HG03571 (cell line): ENCODE data around the gene SULT2B1.
A peak's percentile ranks its signal among the peaks of the same experiment; 100 is the strongest.

ENCODE experiments used
- ATAC-seq: cut with Tn5 transposase; IDR thresholded peaks from one replicate; pipeline ENCODE4 v1.9.1; 2021; ENCODE audit not compliant: unreplicated experiment

SULT2B1 gene

GRCh38 chr19:48598996-48599700 is 47.2 kb downstream of the SULT2B1 start:
- ATAC-seq: no peak

GRCh38 chr19:48600679-48601417 is 48.9 kb downstream of the SULT2B1 start:
- ATAC-seq: no peak

DNA sequence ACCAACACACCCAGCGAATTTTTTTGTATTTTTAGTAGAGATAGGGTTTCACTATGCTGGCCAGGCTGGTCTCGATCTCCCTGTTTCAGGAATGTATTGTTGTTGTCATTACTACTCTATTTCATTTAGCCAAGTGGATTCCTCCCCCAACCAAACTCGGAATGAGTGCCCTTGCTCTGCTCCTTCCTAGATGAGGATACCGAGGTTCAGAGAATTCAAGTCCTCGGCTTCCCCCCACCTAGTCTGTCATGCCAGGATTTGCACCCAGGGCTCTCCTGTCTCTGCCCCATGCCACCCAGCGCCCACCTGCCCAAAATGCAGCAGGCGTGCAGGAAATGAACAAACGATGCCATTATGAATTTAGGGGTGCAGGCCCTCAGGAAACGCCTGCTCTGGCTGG is 51.0 kb downstream of the SULT2B1 start:
- no peak for ATAC-seq

DNA sequence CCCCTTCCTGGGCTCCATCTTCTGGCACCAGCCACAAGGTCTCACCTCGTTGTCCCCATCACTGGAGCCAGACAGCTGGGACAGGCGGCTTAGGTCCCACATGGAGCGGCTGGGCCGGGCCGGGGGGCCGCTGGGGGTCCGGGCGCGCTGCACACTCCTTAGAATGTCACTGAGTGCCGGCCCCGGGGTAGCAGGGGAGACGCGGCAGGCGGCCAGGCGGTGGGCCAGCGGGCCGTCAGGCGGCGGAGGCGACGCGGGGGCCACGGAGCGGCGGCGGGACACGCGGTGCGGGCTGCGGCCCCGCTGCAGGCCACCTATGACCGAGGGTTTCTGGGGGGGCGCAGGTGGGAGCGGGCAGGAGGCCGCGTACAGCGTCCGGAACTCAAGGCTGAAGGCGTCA is 51.5 kb downstream of the SULT2B1 start:
- no peak for ATAC-seq

DNA sequence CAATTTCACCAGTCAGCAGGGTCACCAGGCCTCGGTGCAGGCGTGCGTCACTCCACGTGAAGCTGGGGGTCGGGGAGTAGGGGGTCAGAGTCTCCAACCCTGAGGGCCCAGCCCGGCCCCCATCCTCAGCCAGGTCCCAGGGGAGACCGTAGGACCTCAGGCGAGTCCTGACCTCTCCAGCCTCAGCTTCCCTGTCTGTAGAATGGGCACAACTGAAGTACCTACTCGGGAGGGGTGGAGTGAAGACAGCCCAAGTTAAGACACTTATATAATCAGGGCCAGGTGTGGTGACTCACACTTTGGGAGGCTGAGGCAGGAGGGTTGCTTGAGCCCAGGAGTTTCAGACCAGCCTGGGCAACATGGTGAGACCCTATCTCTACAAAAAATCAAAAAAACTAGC is 51.9 kb downstream of the SULT2B1 start:
- no peak for ATAC-seq

DNA sequence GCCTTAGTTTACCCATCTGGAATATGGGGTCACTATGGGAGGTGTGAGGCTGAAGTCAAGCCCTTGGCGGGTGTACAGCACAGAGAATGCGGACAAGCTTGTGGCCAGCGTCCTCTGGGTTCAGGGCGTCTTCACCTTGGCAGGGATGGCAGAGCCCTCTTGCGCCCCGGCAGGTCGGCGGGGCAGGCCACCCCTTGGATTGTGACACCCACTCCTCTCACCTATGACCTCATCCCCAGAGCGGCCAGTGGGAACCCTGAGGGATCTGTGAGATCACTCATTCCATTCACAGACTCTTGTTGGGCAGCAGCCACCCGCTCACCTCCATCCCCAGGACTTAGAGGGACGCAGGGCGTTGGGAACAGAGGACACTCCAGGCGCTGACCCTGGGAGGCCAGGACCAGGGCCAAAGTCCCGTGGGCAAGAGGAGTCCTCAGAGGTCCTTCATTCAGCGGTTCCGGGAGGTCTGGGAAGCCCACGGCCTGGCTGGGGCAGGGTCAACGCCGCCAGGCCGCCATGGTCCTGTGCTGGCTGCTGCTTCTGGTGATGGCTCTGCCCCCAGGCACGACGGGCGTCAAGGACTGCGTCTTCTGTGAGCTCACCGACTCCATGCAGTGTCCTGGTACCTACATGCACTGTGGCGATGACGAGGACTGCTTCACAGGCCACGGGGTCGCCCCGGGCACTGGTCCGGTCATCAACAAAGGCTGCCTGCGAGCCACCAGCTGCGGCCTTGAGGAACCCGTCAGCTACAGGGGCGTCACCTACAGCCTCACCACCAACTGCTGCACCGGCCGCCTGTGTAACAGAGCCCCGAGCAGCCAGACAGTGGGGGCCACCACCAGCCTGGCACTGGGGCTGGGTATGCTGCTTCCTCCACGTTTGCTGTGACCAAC is 54.7 kb downstream of the SULT2B1 start, which contains the start of gene SPACA4:
Gene SPACA4 (plus strand): TSS at position 280 of the 896 bp plus-strand sequence. CDS start 237 bp downstream, at position 517.
- no peak for ATAC-seq

GRCh38 chr19:48607359-48607755 is 55.4 kb downstream of the SULT2B1 start:
- no peak for ATAC-seq

DNA sequence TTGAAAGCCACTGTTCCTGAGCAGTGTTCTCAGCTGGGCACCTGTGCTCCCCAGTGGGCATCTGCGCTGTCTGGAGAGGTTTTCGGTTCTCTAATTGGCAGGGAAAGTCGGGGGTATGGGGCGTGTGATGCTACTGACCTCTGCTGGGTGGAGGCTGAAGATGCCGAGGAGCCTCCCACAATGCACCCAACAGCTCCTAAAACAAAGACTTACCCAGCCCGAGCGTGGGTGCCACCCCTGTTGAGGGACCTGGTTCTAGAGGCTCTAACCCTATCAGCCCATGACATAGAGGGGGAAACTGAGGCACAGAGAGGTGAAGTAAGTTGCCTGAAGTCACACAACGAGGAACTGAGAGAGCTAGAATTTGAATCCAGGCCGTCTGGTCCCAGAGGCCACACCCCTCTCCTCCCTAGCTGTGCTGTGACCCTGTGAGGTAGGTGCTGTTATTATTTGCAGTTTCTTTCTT is 56.9 kb downstream of the SULT2B1 start:
- ATAC-seq: peak; percentile 47

DNA sequence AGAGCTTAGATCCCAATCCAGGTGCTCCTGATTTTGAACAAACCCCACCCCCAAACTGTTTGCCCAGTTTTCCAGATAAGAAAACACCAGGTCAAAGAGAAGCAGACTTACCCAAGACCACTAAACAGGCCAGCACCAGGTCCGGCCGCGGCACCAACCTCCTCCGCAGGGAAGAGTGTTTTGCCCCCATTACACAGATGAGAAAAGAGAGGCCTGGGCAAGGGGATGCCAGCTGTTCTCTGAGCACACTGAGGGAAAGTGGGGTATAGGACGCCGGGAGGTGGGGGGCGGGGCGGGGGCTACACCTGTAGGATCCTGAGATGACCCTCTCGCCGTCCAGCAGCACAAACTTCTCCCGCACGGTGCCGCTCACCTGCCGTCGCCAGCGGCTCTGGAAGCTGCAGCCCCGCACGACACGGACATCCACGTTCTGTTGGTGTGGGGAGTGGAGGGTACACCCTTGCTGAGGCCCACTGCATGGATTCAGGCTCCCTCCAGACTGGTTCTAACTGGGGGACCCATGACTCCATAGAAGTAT is 57.7 kb downstream of the SULT2B1 start:
- no peak for ATAC-seq

DNA sequence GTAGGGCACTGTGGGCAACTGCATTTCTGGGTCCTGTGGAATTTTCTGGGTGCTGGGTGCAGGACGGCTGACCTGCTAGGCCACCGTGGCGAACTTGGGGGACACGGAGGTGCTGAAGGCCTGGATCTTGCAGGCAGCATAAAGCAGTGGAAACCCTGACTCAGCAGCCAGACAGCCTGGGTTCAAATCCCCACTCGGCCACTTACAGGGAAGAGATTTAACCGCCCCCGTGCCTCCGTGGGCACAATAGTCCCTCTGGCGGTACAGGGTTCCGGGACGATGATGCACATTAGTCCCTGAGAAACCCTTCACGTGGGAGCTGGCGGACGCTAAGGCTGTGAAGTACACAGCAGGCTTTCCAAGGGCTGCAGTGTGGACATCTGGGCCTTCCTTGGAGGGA is 59.9 kb downstream of the SULT2B1 start:
- no peak for ATAC-seq

GRCh38 chr19:48613024-48613851 is 61.3 kb downstream of the SULT2B1 start:
- ATAC-seq: no peak

DNA sequence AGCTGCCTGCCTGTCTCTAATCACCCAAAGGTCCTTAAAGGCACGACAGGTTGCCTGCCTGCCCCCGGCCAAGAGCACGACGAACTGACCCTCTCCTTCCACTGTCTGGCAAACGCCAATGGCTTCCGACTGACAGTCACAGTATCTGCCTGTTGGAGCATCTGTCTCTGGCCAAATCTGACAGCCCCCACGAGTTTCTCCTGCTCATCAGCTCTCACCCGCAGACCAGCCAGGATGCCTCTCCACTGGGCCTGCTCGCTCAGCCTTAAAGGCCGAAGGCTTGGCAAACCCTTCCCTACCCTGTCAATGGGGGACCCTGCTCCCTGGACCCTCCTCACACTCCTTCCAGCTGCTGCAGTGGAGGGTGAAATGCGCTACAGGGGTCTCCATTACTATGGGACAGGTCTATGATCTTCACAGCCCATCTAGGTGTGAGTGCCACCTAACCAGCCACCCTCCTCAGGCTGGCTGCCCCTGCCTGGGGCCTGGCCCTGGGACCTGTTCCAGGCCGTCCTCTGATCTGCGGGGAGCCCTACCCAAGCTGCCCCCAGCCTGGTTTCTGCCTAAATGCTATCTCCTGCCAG is 62.0 kb downstream of the SULT2B1 start:
- ATAC-seq: no peak

DNA sequence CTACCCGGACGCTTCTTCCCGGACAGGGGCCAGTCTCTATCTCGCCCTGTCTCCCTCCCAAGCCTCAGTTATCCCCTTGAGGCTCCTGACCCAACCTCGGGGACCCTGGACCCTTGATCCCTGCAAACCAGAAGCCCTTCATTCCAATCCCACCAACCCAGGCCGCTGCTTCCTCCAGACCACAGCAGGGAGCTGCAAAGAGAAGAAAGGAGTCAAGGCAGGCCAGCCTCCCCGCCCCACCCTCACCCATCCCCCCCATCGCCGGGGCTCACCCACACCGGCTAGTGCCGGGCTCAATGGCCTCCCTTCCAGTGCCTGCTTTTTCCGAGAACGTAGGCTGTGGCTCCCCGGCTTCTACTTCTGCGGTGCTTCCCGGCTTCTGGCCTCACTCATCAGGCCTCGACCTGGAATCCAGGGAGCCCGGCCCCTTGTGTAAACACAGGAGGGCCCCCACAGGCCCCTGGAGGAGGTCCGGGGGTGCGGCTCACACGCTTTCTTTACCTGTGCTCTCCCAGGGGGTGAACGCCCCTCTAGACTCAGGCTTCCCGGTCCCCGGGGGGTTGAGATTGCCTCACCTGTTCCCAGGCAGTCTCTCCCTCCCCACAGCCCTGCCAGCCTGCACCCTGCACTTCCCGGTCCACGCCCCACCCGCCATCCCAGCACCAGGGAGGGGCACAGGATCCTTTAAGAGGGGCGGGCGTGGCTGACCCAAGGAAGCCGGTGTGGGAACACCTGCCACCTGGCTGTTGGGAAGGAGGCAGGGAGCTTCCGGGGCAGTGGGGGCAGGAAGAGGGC is 62.7 kb downstream of the SULT2B1 start, which contains the start of gene FAM83E:
Gene FAM83E (minus strand): TSS at position 641 of the 795 bp plus-strand sequence. CDS start 1,704 bp downstream, outside the sequence.
- ATAC-seq: no peak

GRCh38 chr19:48615231-48616040 is 63.5 kb downstream of the SULT2B1 start:
- no peak for ATAC-seq

DNA sequence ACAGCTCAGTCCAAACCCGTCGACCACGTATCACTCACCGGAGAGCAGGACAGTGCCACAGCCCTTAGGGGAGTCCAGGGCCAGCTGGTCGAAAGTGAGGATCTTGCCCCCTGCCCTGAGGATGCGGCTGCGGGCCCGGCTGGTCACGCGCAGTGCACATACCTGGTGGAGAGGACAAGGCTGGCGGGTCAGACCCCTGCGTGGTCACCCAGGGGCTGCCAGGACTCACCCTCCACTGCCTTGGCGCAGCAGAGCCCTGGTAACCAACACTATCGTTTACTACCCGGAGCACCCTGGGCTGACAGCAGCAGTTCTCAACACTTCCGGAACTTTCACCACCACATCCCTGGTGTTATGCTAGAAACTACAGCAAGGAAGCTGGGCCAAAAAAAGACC is 64.1 kb downstream of the SULT2B1 start:
- no peak for ATAC-seq

GRCh38 chr19:48616491-48617056 is 64.6 kb downstream of the SULT2B1 start:
- ATAC-seq: no peak

GRCh38 chr19:48617146-48617937 is 65.4 kb downstream of the SULT2B1 start:
- no peak for ATAC-seq
